ENCODE results near the gene EPHA4.

EPHA4 gene

DNA sequence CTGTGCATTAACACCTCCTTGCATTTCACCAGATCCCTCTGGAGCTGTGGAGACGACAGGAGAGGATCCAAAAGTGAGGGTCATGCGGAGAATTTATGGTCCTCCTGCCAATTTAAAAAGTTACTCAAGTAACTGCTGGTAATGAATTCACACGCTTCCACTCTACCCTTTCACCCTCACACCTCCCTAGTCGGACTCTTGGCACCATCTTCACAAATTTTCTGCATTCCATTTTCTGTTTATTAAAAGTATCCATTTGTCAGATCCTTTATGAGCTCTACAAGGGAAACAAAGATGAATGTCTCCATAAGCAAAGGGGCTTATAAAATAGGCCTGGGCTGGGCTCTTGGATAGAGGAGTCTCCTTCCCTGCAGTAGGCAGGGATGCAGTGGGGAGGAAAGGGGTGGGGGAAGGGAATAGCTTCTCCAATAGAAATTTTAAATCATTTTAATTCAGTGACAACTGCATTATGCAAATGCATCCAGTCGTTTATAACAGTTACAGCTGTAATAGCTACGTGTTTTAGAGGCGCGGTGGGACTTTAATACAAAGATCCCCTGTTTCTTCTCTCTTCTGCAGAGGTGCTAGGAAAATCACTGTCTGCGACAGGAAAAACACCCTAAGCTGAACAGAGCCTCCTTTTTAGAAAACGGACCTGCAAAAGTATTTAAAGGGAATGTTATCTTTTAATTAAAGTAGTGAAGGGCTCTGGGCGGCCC lies 132.2 kb downstream of the EPHA4 start:
- DNase-seq (ENCODE audit: low read depth in 3 of 3): no peak

DNA sequence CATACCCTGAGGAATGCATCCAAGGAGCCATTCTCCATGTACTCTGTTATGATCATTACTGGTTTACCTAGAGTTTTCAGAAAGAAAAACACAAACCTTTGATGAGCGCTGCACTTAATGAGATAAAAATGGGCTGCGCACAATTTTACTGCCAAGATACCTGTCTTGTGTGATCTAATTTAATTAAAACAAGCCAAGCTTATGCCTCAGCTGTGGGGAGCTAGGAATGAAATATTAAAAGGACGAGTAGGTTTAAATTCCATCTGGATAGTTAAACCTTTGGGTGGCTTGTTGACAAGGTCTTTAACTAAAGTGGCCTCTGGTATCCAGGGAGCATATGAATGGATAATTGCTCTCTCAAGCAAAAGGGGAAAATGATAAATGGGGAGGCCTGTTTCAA lies 135.0 kb downstream of the EPHA4 start:
- DNase-seq (ENCODE audit: low read depth in 3 of 3): no peak

DNA sequence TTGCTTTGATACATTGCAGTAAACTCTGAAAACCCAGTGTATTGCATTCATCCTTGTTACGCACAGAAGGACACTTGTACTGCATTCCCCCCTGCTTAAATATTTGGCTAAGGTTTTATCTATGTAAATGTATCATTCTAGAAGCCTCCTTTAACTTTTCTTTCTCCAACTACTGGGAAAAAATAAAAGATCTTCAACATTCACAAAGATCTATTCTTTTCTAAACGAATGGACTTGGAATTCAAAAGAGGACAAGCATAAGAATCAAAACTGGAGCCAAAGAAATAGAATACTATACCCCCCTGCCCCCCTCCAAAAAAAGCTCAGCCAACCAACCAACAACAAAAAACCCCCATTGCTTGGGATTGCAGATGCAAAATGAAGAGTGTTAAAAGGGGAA lies 136.9 kb downstream of the EPHA4 start:
- DNase-seq (ENCODE audit: low read depth in 3 of 3): no peak

DNA sequence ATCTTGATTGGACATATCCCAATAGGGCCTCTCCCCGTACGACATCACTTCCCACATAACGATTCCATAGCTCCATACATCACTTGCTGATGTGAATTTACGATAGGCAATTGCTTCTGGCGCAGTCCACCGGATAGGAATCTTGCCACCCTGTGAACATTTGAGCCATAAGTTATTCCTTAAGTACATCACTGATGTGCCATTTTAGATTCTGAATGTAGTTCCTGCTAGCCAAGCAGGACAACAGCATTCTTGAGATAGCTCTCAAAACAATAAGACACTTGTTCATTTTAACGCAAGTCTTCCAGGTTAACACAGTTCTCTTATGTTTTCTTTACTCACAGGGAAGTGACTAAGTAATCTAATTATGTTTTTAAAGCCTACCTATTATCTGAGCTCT lies 138.0 kb downstream of the EPHA4 start:
- no peak for DNase-seq (ENCODE audit: low read depth in 3 of 3)

DNA sequence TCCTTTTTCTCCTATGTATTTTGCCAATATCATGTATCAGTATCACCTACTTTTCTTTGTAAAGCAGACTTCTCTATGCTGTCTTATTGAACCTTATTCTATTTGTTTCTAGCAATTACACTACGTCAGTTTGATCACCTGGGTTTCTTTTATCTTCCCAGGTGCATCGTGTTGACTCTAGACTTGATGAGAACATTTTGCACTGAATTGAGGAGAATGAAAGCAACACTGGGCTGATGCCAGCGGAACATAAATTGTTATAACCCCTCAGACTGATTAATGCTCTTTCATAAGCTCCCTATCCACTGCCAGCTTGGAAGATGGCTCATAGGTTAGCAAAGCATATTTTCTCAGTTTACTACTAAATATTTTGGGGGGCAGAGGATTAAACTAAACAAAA lies 140.6 kb downstream of the EPHA4 start:
- no peak for DNase-seq (ENCODE audit: low read depth in 3 of 3)

DNA sequence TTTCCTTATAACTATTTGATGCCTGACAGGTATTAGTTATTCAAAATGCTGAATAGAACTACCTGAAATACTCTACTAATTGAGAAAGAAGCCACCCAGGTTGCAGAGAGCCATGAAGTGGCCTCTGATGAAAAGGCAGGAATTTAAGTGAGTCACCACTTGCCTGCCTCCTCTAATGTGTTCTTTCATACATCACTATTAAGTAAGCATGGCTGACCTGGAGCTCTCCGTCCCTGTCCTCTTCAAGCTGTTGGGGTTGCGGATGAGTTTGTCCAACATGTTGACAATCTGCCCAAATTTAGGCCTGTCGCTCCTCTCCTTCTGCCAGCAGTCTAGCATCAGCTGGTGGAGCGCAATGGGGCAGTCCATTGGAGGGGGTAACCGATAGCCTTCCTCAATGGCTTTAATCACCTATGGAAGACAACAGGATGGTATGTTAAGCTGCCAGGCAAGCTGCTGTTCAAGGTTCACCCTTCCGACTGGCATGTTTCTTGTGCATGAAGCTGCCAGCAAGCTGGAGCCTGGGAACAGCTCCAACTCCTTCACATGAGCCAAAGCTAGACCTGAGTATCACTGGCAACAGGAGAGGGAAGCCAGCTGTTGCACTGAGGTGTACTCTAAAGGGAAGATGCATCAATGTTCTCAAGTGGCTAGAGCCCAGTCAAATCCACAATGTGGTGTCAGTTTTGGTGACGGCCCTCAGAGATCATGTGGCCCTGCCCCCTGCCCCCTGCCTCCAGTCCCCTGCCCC lies 142.2 kb downstream of the EPHA4 start:
- no peak for DNase-seq (ENCODE audit: low read depth in 3 of 3)

DNA sequence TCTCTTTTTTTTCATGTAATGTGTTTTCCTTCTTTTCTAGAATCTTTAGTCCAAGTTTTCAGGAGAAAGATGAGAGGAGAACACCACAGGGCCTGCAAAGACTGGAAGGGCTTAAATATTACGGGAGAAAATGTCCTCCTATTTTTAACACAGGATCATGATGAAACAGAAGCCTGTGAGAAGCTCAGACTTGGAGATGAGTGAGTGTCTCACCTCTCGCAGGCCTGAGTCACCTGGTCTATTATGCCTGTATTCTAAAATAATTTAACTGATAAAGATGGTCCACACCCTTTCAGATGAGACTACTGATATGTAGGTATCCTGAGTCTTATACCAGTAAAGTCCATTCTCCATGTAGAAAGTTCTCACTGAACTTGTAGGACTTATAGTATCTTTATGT lies 143.2 kb downstream of the EPHA4 start:
- no peak for DNase-seq (ENCODE audit: low read depth in 3 of 3)

GRCh38 chr2:221426929-221427328 lies 145.2 kb downstream of the EPHA4 start:
- DNase-seq (ENCODE audit: low read depth in 3 of 3): no peak

DNA sequence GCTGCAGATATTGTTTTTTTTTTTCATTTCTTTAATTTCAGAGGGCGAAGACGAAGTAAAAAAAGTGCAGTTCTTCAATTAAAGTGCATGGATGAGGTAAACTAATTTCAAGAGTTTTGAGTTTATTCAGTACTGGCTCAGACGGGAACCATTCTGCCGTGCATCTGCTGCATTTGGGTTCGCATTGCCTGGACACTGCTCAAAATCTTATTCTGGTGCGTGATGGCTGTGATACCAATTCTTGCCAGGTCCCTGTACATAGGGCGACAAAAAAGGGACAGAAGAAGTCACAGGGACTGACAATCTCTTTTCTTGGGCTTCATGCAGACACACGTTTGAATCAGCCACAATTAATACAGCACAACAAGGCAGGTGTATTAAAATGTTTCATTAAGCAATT lies 146.2 kb downstream of the EPHA4 start:
- no peak for DNase-seq (ENCODE audit: low read depth in 3 of 3)

- DNase-seq (ENCODE audit: low read depth in 3 of 3): no peak
Measured at GRCh38 chr2:221425353-221425752, 146.8 kb downstream of the EPHA4 start.

GRCh38 chr2:221423210-221423804 lies 148.8 kb downstream of the EPHA4 start:
- no peak for DNase-seq (ENCODE audit: low read depth in 3 of 3)

GRCh38 chr2:221422516-221423209 lies 149.4 kb downstream of the EPHA4 start:
- DNase-seq (ENCODE audit: low read depth in 3 of 3): no peak

DNA sequence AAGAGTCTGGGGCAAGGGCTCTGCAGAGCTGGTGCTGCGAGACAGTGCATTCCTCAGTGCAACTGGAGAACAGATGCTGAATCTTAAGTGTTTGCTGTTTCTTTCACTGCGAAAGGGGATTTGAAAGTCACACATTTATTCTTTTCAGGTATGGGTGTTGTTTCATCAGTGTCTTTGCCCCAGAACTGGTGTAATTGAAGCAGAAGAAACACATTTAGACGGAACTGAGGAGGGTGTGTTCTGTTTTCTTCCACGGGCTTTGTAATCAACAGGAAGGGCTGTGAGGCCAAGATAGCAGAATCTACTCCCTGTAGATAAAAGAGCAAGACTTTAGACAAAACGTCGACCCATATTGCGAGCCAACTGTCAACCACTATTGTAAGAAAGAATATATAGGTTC lies 151.9 kb downstream of the EPHA4 start:
- no peak for DNase-seq (ENCODE audit: low read depth in 3 of 3)

GRCh38 chr2:221415789-221416188 lies 156.3 kb downstream of the EPHA4 start:
- no peak for DNase-seq (ENCODE audit: low read depth in 3 of 3)

- DNase-seq (ENCODE audit: low read depth in 3 of 3): no peak
Measured at GRCh38 chr2:221412978-221413377, 159.1 kb downstream of the EPHA4 start.

GRCh38 chr2:221410487-221410886 lies 161.6 kb downstream of the EPHA4 start:
- no peak for DNase-seq (ENCODE audit: low read depth in 3 of 3)

DNA sequence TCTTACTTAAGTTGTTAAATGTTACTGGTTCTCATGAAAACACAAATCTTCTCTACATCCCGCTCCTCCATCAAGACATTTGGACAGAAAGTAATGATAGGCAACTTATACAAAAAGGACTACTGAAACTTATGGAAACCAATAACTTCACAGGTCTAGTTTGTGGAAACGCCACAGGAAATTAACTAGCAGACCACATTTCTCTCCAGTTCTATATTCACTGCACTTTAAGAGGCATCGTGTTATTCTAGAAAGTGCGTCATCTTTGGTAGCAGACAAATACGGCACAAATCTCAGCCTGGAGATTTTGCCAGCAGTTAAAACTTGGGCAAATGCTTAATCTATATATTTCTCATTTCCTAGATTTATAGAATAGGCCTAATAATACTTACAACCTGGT lies 164.3 kb downstream of the EPHA4 start:
- no peak for DNase-seq (ENCODE audit: low read depth in 3 of 3)

GRCh38 chr2:221405521-221405920 lies 166.6 kb downstream of the EPHA4 start:
- DNase-seq (ENCODE audit: low read depth in 3 of 3): no peak

DNA sequence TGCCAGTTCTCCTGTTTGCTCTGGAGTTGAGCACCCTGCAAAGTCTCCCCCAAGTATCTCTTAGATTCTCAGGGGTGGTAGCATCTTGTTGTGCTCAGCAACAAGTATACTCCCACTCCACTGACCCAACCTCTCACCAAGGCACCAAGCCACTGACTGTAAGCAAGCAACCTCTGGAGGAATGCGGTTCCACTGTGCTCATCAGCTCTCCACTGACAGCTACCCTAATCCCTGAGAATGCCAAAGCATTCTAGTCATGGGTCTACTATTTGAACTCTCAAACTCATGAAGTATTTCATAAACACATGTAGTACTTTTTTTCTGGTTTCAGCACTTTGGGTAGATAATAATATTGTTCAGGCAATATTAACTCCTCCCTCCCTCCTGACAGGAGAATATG lies 170.0 kb downstream of the EPHA4 start:
- no peak for DNase-seq (ENCODE audit: low read depth in 3 of 3)

DNA sequence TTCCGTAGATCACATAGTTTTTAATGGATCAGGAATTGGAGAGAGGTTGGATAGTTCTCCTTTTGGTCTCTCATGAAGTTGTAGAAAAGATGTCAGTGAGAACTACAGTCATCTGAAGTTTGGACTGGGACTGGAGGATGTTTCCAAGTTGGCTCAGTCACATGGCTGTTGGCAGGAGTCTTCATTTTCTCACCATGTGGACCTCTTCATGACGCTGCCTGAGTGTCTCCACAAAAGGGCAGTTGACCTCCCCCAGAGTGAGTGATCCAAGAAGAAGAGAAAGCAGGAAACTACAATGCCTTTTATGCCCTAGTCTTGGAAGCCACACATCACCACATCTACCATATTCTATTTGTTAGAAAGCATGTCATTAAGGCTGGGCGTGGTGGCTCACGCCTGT lies 171.7 kb downstream of the EPHA4 start:
- no peak for DNase-seq (ENCODE audit: low read depth in 3 of 3)

- DNase-seq (ENCODE audit: low read depth in 3 of 3): no peak
Measured at GRCh38 chr2:221399183-221399582, 172.9 kb downstream of the EPHA4 start.

DNA sequence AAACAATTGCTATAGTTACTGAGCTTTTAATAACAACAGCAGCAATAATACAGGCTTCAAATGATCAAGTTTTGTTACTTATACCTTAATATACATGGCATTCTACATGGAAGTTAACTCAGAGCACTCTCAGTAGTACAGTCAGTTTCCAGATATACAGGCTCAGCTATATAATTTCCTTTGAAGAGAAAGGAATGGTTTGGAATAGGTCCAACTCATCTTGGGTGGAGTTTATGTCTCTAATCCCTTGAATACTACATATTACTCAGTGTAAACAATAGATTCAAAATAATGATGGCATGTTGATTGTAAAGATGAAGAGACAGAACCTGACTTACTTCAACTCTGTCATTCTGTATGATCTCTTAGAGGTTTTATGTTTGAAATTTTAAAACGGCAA lies 174.9 kb downstream of the EPHA4 start:
- DNase-seq (ENCODE audit: low read depth in 3 of 3): no peak

Data from stimulated activated CD4-positive, alpha-beta T cell treated with anti-CD3 and anti-CD28 coated beads, TNF-alpha, amount 100 ng/mL, for 48 hours (primary cell).